Measurements from ENCODE around the gene FBXO7.

FBXO7 gene

GRCh38 chr22:32544953-32545558 lies 70.4 kb downstream of the FBXO7 start:
- intact Hi-C loops (cut with DNase I), result no loop called here
- DNase-seq, result no peak

GRCh38 chr22:32545801-32546200 lies 71.2 kb downstream of the FBXO7 start:
- no peak for DNase-seq
- intact Hi-C loops (cut with DNase I), result no loop called here

GRCh38 chr22:32546496-32546895 lies 71.9 kb downstream of the FBXO7 start:
- DNase-seq, result no peak
- intact Hi-C loops (cut with DNase I), result no loop called here

GRCh38 chr22:32546935-32547334 lies 72.3 kb downstream of the FBXO7 start:
- intact Hi-C loops (cut with DNase I), result no loop called here
- no peak for DNase-seq

- intact Hi-C loops (cut with DNase I), result no loop called here
- no peak for DNase-seq
Observed at GRCh38 chr22:32548039-32548438, 73.4 kb downstream of the FBXO7 start.
